ENCODE data around the gene BMP2K. TPM values are rescaled to one million over a fixed set of nuclear protein-coding genes. Genes with fewer than 3 reads are reported as not detected.

The BMP2K gene
- polyA plus RNA-seq, 1 experiment: 36.5 TPM

DNA sequence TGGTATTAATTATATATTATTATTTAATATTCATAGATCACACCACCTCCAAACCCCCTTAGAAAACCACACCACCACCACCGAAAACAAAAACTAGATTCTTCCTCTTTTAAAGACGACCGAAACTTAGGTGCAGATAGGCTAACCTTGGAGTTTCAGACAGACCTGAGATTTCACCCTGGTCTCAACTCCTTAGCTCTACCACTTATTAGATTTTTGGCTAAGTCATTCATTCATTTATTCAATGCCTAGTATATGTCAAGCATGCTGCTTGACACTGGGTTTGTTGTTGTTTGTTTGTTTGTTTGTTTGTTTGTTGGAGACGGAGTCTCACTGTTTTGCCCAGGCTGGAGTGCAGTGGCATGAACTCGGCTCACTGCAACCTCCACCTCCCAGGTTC, 9.5 kb upstream of the BMP2K start:
- POLR2A ChIA-PET: no interaction called here
- Histone ChIP-seq H3K27me3 (ENCODE audit: control insufficient read depth, insufficient read depth, low read length) (no peaks in the 10 kb centered on the region), H3K27ac (ENCODE audit: low read depth, low read length) (no peak overlapping the region), H3K4me3 (ENCODE audit: low read depth, low read length) (no peak overlapping the region), H3K9me3 (ENCODE audit: control insufficient read depth, insufficient read depth, low read length) (no peaks in the 10 kb centered on the region)
- CTCF ChIA-PET: interaction anchor here (0.7 to 1.9 kb wide), 2 partner anchors 10 to 97 kb away, joined by 3 to 6 read pairs; no protein-coding TSS in a partner anchor
- no peak for DNase-seq (ENCODE audit: low read depth, low spot score)
- TF ChIP-seq, protein P1, sequence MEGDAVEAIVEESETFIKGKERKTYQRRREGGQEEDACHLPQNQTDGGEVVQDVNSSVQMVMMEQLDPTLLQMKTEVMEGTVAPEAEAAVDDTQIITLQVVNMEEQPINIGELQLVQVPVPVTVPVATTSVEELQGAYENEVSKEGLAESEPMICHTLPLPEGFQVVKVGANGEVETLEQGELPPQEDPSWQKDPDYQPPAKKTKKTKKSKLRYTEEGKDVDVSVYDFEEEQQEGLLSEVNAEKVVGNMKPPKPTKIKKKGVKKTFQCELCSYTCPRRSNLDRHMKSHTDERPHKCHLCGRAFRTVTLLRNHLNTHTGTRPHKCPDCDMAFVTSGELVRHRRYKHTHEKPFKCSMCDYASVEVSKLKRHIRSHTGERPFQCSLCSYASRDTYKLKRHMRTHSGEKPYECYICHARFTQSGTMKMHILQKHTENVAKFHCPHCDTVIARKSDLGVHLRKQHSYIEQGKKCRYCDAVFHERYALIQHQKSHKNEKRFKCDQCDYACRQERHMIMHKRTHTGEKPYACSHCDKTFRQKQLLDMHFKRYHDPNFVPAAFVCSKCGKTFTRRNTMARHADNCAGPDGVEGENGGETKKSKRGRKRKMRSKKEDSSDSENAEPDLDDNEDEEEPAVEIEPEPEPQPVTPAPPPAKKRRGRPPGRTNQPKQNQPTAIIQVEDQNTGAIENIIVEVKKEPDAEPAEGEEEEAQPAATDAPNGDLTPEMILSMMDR (IDR thresholded peaks at IDR 0.05; ENCODE audit: low read depth, low read length): no peak

GRCh38 chr4:78767350-78767749, 8.8 kb upstream of the BMP2K start:
- ChIA-PET POLR2A (no interaction called here), CTCF (interaction anchor here (1.9 kb wide), 2 partner anchors 97 to 123 kb away, joined by 6 read pairs; no protein-coding TSS in a partner anchor)
- H3K4me3 ChIP-seq (ENCODE audit: low read depth, low read length): no peak overlapping the region
- no peak for DNase-seq (ENCODE audit: low read depth, low spot score)
- no peak overlapping the region for H3K27ac ChIP-seq (ENCODE audit: low read depth, low read length)
- TF ChIP-seq, protein P1 (IDR thresholded peaks at IDR 0.05; ENCODE audit: low read depth, low read length): no peak
- no peaks in the 10 kb centered on the region for H3K9me3 ChIP-seq (ENCODE audit: control insufficient read depth, insufficient read depth, low read length)
- no peaks in the 10 kb centered on the region for H3K27me3 ChIP-seq (ENCODE audit: control insufficient read depth, insufficient read depth, low read length)

DNA sequence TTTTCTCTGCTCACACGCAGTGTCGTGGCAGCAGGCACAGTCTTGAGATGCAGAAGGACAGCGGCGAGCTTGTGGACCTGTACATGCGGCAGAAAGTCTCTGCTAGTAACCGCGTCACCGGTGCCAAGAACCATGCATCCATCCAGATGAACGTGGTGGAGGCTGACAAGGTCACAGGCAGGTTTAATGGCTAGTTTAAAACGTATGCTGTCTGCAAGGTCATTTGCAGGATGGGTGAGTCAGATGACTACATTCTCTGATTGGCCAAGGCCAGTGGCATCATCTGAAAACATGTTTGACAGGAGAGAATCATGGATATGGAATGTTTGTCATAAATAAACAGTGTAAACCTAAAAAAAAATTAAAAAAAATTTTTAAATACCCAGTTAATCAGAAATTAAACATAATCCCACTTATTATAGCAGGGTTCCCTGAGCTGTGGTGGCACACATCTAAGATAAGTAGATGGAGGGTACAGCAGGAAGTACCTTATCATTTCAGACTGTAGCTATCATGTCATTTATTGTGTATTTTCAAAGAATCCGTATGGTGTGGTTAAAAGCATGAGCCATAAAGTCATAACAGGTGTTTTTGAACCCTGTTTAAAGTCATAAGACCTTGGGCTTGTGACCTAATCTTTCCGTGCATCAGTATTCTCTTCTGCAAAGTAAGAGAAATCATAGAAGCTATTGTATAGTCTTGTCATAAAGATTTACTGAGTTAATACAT, 7.5 kb upstream of the BMP2K start:
- DNase-seq (ENCODE audit: low read depth, low spot score): no peak
- no peak overlapping the region for H3K27ac ChIP-seq (ENCODE audit: low read depth, low read length)
- H3K4me3 ChIP-seq (ENCODE audit: low read depth, low read length): no peak overlapping the region
- ChIA-PET POLR2A (no interaction called here), CTCF (interaction anchor here (0.6 to 1.9 kb wide), 2 partner anchors 124 kb away, joined by 3 to 6 read pairs; no protein-coding TSS in a partner anchor)
- H3K27me3 ChIP-seq (ENCODE audit: control insufficient read depth, insufficient read depth, low read length): no peaks in the 10 kb centered on the region
- TF ChIP-seq, protein P1 (IDR thresholded peaks at IDR 0.05; ENCODE audit: low read depth, low read length): no peak
- H3K9me3 ChIP-seq (ENCODE audit: control insufficient read depth, insufficient read depth, low read length): no peaks in the 10 kb centered on the region

DNA sequence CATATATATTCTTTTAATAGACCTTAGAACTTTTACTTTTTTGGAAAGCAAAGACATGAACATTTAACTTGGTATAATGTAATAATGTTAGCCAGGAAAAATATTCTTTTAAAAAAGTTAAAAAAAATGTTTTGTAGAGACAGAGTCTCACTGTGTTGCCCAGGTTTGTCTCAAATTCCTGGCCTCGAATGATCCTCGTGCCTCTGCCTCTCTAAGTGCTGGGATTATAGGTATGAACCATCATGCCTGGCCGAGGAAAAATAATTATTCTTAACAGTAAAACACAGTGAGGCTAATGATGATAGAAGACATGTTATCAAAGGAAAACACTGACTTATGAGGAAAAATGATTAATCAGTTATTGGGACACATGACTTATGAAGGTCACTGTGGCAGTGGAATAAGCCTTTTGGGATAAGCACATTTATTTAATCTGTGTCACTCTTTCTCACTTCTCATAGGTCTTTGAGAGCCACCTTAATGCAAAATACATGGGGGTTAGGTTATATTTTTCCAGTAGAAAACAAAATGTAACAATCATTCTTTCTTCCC, 6.0 kb upstream of the BMP2K start:
- Histone ChIP-seq H3K27ac (ENCODE audit: low read depth, low read length) (no peak overlapping the region), H3K27me3 (ENCODE audit: control insufficient read depth, insufficient read depth, low read length) (no peaks in the 10 kb centered on the region), H3K9me3 (ENCODE audit: control insufficient read depth, insufficient read depth, low read length) (no peaks in the 10 kb centered on the region), H3K4me3 (ENCODE audit: low read depth, low read length) (no peak overlapping the region)
- ChIA-PET CTCF (no interaction called here), POLR2A (no interaction called here)
- TF ChIP-seq, protein P1 (IDR thresholded peaks at IDR 0.05; ENCODE audit: low read depth, low read length): no peak
- no peak for DNase-seq (ENCODE audit: low read depth, low spot score)

- Histone ChIP-seq H3K9me3 (ENCODE audit: control insufficient read depth, insufficient read depth, low read length) (no peaks in the 10 kb centered on the region), H3K27me3 (ENCODE audit: control insufficient read depth, insufficient read depth, low read length) (no peaks in the 10 kb centered on the region), H3K27ac (ENCODE audit: low read depth, low read length) (no peak overlapping the region), H3K4me3 (ENCODE audit: low read depth, low read length) (no peak overlapping the region)
- ChIA-PET POLR2A (no interaction called here), CTCF (no interaction called here)
- TF ChIP-seq, protein P1 (IDR thresholded peaks at IDR 0.05; ENCODE audit: low read depth, low read length): no peak
- DNase-seq (ENCODE audit: low read depth, low spot score): no peak
Measured at GRCh38 chr4:78772526-78773091, 3.5 kb upstream of the BMP2K start.
